HUDEP-2 (cell line): ENCODE results near the gene SDC1.
A peak's percentile ranks its signal among the peaks of the same experiment; 100 is the strongest.
"Not testable (repeated sequence)": the region's sequence is repeated elsewhere in the genome, so short reads cannot be mapped to it uniquely, and the experiment has no call there.

Experiments
- DNase-seq, 76 experiments: peaks; one replicate each; lab custom pipeline; 2025; ENCODE audit not compliant: unreplicated experiment in 76 of 76; lab: John Stamatoyannopoulos, UW

The SDC1 gene, protein sequence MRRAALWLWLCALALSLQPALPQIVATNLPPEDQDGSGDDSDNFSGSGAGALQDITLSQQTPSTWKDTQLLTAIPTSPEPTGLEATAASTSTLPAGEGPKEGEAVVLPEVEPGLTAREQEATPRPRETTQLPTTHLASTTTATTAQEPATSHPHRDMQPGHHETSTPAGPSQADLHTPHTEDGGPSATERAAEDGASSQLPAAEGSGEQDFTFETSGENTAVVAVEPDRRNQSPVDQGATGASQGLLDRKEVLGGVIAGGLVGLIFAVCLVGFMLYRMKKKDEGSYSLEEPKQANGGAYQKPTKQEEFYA

DNA sequence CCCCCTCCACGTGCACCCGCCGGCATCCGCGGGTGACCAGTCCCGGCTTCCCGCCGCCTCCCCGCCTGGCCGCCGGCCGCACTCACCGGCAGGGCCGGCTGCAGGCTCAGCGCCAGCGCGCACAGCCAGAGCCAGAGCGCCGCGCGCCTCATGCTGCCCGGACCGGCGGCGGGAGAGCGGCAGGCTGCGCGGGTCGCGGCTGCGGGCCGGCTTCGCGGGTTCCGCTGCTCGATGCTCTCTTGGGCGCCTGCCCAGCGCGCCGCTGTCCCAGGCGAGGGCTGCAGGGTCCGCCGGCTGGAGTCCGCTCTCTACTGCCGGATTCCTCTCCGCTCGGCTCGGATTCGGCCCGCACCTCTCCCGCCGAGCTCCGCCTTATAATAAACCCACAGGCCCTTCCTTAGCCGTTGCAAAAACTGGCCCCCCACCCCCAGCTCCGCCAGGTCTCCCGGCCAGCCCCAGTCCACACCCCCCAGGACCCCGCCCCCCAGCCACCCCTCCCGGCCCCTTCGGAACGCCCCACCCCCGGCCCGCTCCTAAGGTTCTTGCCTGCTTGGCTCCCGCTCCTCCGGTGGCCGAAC, at the start of gene SDC1:
TSS of gene SDC1 (minus strand) at position 415 of the 578 bp plus-strand sequence. CDS start at position 152, 263 bp downstream.
- DNase-seq, result peak in 8 of 76 experiments; percentile 9 to 50 (median 22)

DNA sequence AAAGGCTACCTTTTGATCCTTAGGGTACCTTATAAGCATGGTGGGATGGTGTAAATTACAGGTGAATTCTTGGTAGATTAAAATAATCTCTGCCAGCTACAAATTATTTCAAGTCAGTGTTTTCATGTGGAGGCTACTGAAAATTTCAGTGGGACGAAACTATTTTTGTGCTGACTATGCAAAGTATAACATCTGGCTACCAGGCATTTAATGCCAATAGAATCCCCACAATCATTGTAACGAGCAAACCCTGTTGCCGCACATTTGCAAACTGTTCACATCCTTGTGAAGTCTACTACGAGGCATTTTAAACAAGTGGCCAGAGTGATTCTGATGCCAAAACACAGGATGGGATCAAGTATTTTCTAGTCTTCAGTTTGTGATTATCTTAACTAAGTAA, 48.1 kb upstream of the SDC1 start:
- no peak for DNase-seq

- not testable (repeated sequence) for DNase-seq
These were observed 43.4 kb upstream of the SDC1 start for GRCh38 chr2:20268317-20268716.

GRCh38 chr2:20267529-20267928, 42.6 kb upstream of the SDC1 start:
- no peak for DNase-seq

GRCh38 chr2:20264629-20265028, 39.7 kb upstream of the SDC1 start:
- no peak for DNase-seq

GRCh38 chr2:20257411-20257810, 32.5 kb upstream of the SDC1 start:
- no peak for DNase-seq

- no peak for DNase-seq
These were observed 29.8 kb upstream of the SDC1 start for GRCh38 chr2:20254731-20255130.

DNA sequence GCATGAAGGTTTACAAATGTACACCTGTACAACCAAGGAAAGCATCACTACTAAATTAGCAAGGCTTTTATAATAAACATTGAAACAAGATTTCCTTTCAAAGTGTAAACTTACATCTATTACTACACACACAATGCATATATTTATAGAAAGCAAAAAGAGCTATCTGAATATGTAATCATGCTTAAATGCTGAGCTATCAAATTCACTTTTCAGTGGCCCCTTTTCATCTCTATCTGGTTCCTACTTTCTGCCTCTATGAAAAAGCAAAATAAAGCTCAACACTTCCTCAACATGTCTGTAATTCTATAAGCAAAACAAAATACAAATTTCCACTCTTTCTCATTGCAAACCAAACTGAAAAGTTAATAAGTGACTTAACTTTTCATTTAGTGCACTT, 25.5 kb upstream of the SDC1 start:
- DNase-seq, result no peak

DNA sequence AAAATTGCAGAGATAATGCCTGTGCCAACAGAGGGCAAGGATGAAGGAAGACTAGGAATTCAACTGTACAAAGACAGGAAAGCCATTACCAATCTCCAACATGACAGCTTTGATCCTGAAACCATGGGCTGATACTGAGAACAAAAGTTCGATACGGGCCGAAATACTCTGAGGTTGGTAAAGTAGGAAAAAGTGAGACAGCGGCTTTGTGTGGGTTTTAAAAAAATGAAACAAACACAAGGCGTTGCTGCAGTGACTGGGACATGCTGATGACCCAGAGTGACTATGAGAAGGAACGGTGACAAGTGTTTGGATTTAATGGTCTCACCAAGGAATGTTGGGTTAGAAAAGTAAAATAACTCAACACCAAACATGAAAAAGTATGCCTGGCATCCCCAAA, 24.2 kb upstream of the SDC1 start:
- no peak for DNase-seq

DNA sequence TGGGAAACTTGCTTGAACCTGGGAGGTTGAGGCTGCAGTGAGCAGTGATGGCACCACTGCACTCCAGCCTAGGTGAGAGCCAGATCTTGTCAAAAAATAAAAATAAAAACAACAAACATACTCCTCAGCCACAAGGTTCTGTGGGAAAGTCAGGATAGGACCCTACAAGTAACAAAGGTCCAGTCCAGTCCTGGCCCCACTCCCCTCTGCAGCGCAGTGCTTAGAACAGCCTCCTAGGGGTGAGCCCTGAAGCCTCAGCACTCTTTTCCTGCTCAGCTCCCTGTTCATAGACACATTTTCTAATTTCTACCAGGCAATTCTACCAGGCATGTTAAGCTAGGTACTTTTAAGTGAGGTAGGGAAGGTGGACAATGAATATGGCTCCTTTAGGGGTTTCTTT, 22.2 kb upstream of the SDC1 start:
- no peak for DNase-seq

GRCh38 chr2:20243637-20244036, 18.7 kb upstream of the SDC1 start:
- DNase-seq, result not testable (repeated sequence)

- DNase-seq, result no peak
These were observed 17.9 kb upstream of the SDC1 start for GRCh38 chr2:20242727-20243377.

DNA sequence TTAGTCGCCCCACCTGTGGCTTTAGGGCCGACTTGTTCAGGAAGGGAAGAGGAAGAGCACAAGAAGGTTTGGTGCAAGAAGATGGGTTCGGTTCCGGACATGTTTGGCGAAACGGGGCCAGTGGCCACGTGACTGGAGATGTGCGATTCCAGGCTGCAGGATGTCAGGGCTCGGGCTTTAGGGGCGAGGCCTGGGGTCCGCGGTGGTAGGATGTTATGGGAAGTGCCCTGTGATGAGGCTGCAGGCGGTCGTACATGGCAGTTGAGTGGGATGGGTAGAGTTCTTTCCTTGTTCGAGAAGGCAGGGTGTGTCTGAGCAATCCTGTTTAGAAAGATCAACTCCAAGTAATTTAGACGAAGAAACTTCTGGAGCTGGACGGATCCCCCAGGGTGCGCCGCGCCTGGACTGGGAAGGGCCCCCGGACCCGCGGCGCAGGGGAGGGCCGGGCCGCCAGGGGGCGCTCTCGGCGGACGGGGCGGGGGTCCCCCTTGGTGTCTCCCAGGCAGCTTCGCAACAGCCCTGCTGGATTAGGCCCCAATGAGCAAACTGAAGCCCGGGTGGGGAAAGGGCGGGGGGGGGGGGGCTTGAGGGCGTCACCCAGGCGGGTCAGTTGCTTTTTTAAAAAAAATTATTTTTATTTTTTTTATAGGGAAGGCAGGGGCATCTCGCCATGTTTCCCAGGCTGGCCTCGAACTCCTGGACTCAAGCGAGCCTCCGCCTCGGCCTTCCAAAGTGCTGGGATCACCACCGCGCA, 17.2 kb upstream of the SDC1 start:
- DNase-seq, result peak in 8 of 76 experiments; percentile 4 to 23 (median 13)

- not testable (repeated sequence) for DNase-seq
These were observed 15.4 kb upstream of the SDC1 start for GRCh38 chr2:20240291-20240690.

DNA sequence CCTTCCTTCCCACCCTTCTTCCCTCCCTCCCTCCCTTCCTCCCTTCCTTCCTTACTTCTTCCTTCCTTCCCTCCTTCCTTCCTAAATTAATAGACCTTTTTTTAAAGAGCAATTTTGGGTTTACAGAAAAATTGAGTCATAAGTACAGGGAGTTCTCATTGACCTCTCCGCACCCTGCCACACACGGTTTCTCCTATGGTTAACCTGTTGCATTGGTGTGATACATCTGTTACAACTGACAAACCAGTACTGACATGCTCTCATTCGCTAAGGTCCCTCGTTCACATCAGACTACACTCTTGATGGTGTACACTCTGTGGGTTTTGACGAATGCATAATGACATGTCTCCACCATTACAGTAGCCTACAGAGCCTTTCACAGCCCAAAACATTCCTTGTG, 11.6 kb upstream of the SDC1 start:
- DNase-seq, result no peak

- DNase-seq, result no peak
These were observed 10.8 kb upstream of the SDC1 start for GRCh38 chr2:20235655-20236305.

DNA sequence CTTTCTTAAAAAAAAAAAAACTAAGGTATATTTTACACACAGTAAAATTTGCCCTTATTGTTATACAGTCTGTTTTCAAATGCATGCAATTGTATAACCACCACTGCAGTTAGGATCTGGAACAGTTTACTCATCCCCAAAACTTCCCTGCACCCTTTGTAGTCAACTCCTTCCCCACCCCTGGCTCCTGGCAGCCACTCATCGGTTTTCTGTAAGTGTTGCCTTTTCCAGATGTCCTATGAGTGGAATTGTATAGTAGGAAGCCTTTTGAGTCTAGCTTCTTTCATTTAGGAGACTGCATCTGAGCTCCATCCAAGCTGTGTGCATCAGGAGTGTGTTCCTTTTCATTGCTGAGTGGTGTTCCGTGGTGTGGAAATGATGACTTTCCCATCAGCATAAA, 9.7 kb upstream of the SDC1 start:
- DNase-seq, result not testable (repeated sequence)

DNA sequence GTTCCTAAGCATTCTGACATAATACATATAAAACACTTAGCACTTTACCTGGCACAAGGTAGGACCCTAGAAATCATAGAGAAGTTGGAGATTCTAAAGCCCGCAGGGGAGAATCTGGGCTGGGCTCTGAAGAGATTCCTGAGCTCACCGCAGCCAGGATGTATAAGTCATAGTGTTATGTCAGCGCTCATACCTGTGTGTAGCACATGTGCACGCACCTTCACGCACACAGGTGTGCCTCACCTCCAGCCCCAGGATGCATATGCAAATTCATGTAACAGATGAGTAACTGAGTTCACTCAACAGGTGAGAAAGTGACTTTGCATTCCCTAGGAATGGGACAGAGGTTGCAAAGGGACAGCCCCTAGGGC, 7.9 kb upstream of the SDC1 start:
- no peak for DNase-seq

DNA sequence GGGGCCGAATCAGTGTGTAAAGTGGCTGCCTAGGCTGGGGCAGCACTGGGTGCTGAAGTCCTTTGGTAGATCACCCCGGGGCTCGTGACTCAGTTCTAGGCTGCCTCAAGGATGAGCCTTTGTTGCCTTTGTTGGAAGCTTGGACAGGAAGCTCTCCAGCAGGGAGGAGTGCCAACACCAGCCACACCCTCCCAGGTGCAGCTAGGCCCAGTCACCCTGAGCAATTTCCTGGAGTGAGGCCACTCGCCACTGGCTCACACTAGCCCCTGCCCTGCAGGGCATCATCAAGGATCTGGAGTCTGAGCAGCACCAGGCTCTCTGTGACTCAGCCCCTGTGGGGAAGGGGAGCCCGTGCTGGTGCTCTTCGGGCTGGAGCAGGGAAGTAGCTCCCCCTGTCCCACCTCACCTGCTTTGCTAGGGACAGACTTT, 6.7 kb upstream of the SDC1 start:
- DNase-seq, result no peak

DNA sequence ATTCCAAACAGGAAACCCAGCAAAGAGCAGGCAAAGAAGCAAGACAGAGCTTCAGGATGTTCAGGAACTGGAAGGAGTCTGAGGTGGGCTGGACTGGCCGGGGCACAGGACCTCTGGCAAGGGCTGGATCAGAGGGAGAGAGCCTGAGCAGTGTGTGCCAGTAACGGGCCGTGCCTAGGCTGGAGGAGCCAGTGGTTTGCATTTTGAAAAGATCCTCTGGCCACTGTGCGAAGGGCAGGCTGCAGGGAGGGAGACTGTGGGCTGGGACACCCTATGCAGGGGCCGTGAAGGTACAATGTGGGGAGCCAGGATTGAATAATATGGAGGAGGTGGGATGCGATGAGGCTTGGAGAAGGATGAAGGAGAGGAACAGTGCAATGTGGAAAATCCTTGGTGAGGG, 6.2 kb upstream of the SDC1 start:
- no peak for DNase-seq

GRCh38 chr2:20230114-20230425, 5.1 kb upstream of the SDC1 start:
- DNase-seq, result no peak
